Activated naive CD8-positive, alpha-beta T cell treated with anti-CD3 and anti-CD28 coated beads for 36 hours (primary cell): ENCODE measurements around the gene CBX1. TPM values are rescaled to one million over a fixed set of nuclear protein-coding genes. Genes with fewer than 3 reads are reported as not detected.

Experiments used
- DNase-seq: peaks from one replicate; pipeline ENCODE4 v3.0.0; 2021
- H3K27ac Mint-ChIP-seq: one replicate; pipeline ENCODE4 v1.8.0; 2022; ENCODE audit warnings: mild to moderate bottlenecking, moderate library complexity, mixed read lengths
- H3K27me3 Mint-ChIP-seq: one replicate; pipeline ENCODE4 v1.8.0; 2022; ENCODE audit warnings: mild to moderate bottlenecking, mixed read lengths
- H3K36me3 Mint-ChIP-seq: one replicate; pipeline ENCODE4 v1.8.0; 2021; ENCODE audit warnings: mild to moderate bottlenecking, mixed read lengths
- H3K4me1 Mint-ChIP-seq: one replicate; pipeline ENCODE4 v1.8.0; 2021; ENCODE audit warnings: mixed read lengths
- H3K4me3 Mint-ChIP-seq: one replicate; pipeline ENCODE4 v1.8.0; 2022; ENCODE audit warnings: mild to moderate bottlenecking, moderate library complexity, mixed read lengths
- H3K9me3 Mint-ChIP-seq: one replicate; pipeline ENCODE4 v1.8.0; 2022; ENCODE audit warnings: mixed read lengths
- total RNA-seq, 2 experiments: library from RNA; stranded (reverse); gene quantifications; one replicate each; pipeline ENCODE4 v1.2.3, GENCODE V29; 2021

CBX1 gene
- 10 to 100 TPM; 60.3 to 60.5 TPM for total RNA-seq

GRCh38 chr17:48101012-48101720 is at the start of gene CBX1:
Gene CBX1, minus strand, starts transcription at chr17:48101478. Its CDS starts 24,474 bp downstream, at chr17:48077004.
- Mint-ChIP-seq H3K27ac (peak within 1 kb of the TSS; percentile 90), H3K9me3 (peaks cover 4% of the 10 kb centered on the region), H3K36me3 (peaks cover 6% of the 10 kb centered on the region), H3K4me3 (peak within 1 kb of the TSS; percentile 100), H3K27me3 (no peaks in the 10 kb centered on the region), H3K4me1 (peaks cover 26% of the 10 kb centered on the region)
- peak; percentile 97 for DNase-seq

- H3K4me3 Mint-ChIP-seq: no peak overlapping the region
- H3K4me1 Mint-ChIP-seq: peaks cover 2% of the 10 kb centered on the region
- no peaks in the 10 kb centered on the region for H3K27me3 Mint-ChIP-seq
- peaks cover 4% of the 10 kb centered on the region for H3K36me3 Mint-ChIP-seq
- H3K27ac Mint-ChIP-seq: no peak overlapping the region
- DNase-seq: no peak
- no peaks in the 10 kb centered on the region for H3K9me3 Mint-ChIP-seq
These were observed 49.3 kb upstream of the CBX1 start for GRCh38 chr17:48150597-48151001.

- no peak overlapping the region for H3K4me3 Mint-ChIP-seq
- peaks cover 2% of the 10 kb centered on the region for H3K4me1 Mint-ChIP-seq
- no peaks in the 10 kb centered on the region for H3K9me3 Mint-ChIP-seq
- no peak for DNase-seq
- H3K27me3 Mint-ChIP-seq: no peaks in the 10 kb centered on the region
- peaks cover 4% of the 10 kb centered on the region for H3K36me3 Mint-ChIP-seq
- no peak overlapping the region for H3K27ac Mint-ChIP-seq
These were observed 48.6 kb upstream of the CBX1 start for GRCh38 chr17:48149787-48150463.

- no peak for DNase-seq
- no peaks in the 10 kb centered on the region for H3K27me3 Mint-ChIP-seq
- H3K4me3 Mint-ChIP-seq: no peak overlapping the region
- H3K9me3 Mint-ChIP-seq: no peaks in the 10 kb centered on the region
- H3K4me1 Mint-ChIP-seq: peaks cover 2% of the 10 kb centered on the region
- H3K36me3 Mint-ChIP-seq: peaks cover 4% of the 10 kb centered on the region
- no peak overlapping the region for H3K27ac Mint-ChIP-seq
These were observed 47.8 kb upstream of the CBX1 start for GRCh38 chr17:48148854-48149786.

GRCh38 chr17:48148029-48148770 is 46.9 kb upstream of the CBX1 start:
- H3K9me3 Mint-ChIP-seq: no peaks in the 10 kb centered on the region
- H3K27ac Mint-ChIP-seq: no peak overlapping the region
- DNase-seq: no peak
- H3K36me3 Mint-ChIP-seq: peaks cover 4% of the 10 kb centered on the region
- H3K27me3 Mint-ChIP-seq: no peaks in the 10 kb centered on the region
- peaks cover 5% of the 10 kb centered on the region for H3K4me1 Mint-ChIP-seq
- no peak overlapping the region for H3K4me3 Mint-ChIP-seq

- H3K4me3 Mint-ChIP-seq: no peak overlapping the region
- no peak overlapping the region for H3K27ac Mint-ChIP-seq
- peaks cover 8% of the 10 kb centered on the region for H3K36me3 Mint-ChIP-seq
- DNase-seq: no peak
- no peaks in the 10 kb centered on the region for H3K27me3 Mint-ChIP-seq
- peaks cover 9% of the 10 kb centered on the region for H3K4me1 Mint-ChIP-seq
- H3K9me3 Mint-ChIP-seq: no peaks in the 10 kb centered on the region
These were observed 43.9 kb upstream of the CBX1 start for GRCh38 chr17:48144976-48145798.

GRCh38 chr17:48144231-48144630 is 43.0 kb upstream of the CBX1 start:
- H3K27me3 Mint-ChIP-seq: no peaks in the 10 kb centered on the region
- H3K36me3 Mint-ChIP-seq: peaks cover 8% of the 10 kb centered on the region
- no peak for DNase-seq
- no peak overlapping the region for H3K27ac Mint-ChIP-seq
- H3K4me1 Mint-ChIP-seq: peaks cover 14% of the 10 kb centered on the region
- no peaks in the 10 kb centered on the region for H3K9me3 Mint-ChIP-seq
- H3K4me3 Mint-ChIP-seq: no peak overlapping the region

- no peak overlapping the region for H3K27ac Mint-ChIP-seq
- H3K27me3 Mint-ChIP-seq: no peaks in the 10 kb centered on the region
- peaks cover 8% of the 10 kb centered on the region for H3K36me3 Mint-ChIP-seq
- peaks cover 12% of the 10 kb centered on the region for H3K4me1 Mint-ChIP-seq
- DNase-seq: no peak
- no peak overlapping the region for H3K4me3 Mint-ChIP-seq
- H3K9me3 Mint-ChIP-seq: no peaks in the 10 kb centered on the region
These were observed 42.4 kb upstream of the CBX1 start for GRCh38 chr17:48143629-48144028.

- H3K27me3 Mint-ChIP-seq: no peaks in the 10 kb centered on the region
- peak overlapping the region; percentile 65 for H3K27ac Mint-ChIP-seq
- peaks cover 4% of the 10 kb centered on the region for H3K36me3 Mint-ChIP-seq
- peaks cover 16% of the 10 kb centered on the region for H3K4me1 Mint-ChIP-seq
- no peaks in the 10 kb centered on the region for H3K9me3 Mint-ChIP-seq
- H3K4me3 Mint-ChIP-seq: no peak overlapping the region
- no peak for DNase-seq
These were observed 38.7 kb upstream of the CBX1 start for GRCh38 chr17:48139944-48140343.

GRCh38 chr17:48137656-48138055 is 36.4 kb upstream of the CBX1 start:
- Mint-ChIP-seq H3K9me3 (no peaks in the 10 kb centered on the region), H3K27ac (peak overlapping the region; percentile 6), H3K4me3 (no peak overlapping the region), H3K27me3 (no peaks in the 10 kb centered on the region), H3K4me1 (peaks cover 13% of the 10 kb centered on the region), H3K36me3 (peaks cover 4% of the 10 kb centered on the region)
- DNase-seq: no peak

- Mint-ChIP-seq H3K9me3 (no peaks in the 10 kb centered on the region), H3K27me3 (no peaks in the 10 kb centered on the region), H3K4me3 (no peak overlapping the region), H3K27ac (no peak overlapping the region), H3K4me1 (peaks cover 7% of the 10 kb centered on the region), H3K36me3 (no peaks in the 10 kb centered on the region)
- no peak for DNase-seq
These were observed 33.7 kb upstream of the CBX1 start for GRCh38 chr17:48134912-48135480.

GRCh38 chr17:48132385-48132784 is 31.1 kb upstream of the CBX1 start:
- Mint-ChIP-seq H3K4me1 (peaks cover 2% of the 10 kb centered on the region), H3K36me3 (no peaks in the 10 kb centered on the region), H3K27ac (no peak overlapping the region), H3K4me3 (no peak overlapping the region), H3K27me3 (no peaks in the 10 kb centered on the region), H3K9me3 (no peaks in the 10 kb centered on the region)
- no peak for DNase-seq

- DNase-seq: peak; percentile 26
- Mint-ChIP-seq H3K4me3 (no peak overlapping the region), H3K9me3 (no peaks in the 10 kb centered on the region), H3K4me1 (no peaks in the 10 kb centered on the region), H3K36me3 (no peaks in the 10 kb centered on the region), H3K27me3 (no peaks in the 10 kb centered on the region), H3K27ac (no peak overlapping the region)
These were observed 30.0 kb upstream of the CBX1 start for GRCh38 chr17:48131216-48131824.
